Activated B cell treated with CpG ODN at 0.5 μM for 24 hours (primary cell): ENCODE data around the gene MAP2K7. TPM values are rescaled to one million over a fixed set of nuclear protein-coding genes. Genes with fewer than 3 reads are reported as not detected.
A peak's percentile ranks its signal among the peaks of the same experiment; 100 is the strongest.

Experiments used
- ATAC-seq: fragments of 200-7000 bp; cut with Tn5 transposase; one replicate; pipeline ENCODE4 v1.10.0; 2021; ENCODE audit warnings: low read depth, mild to moderate bottlenecking, moderate library complexity
- CTCF ChIA-PET: fragments of 350-600 bp; sonication (Branson Sonifier 250); formaldehyde crosslinking; loops from one replicate; lab custom pipeline; 2021; ENCODE audit warnings: antibody characterized with exemption; lab: Charles Lee
- POLR2A ChIA-PET: fragments of 350-600 bp; sonication (Branson Sonifier 250); formaldehyde crosslinking; loops from one replicate; lab custom pipeline; 2021; ENCODE audit warnings: antibody characterized with exemption; lab: Charles Lee
- DNase-seq: peaks from one replicate; pipeline ENCODE4 v3.0.0; 2022
- H3K27ac Mint-ChIP-seq: one replicate; pipeline ENCODE4 v1.8.0; 2020; ENCODE audit warnings: mixed read lengths
- H3K27me3 Mint-ChIP-seq: one replicate; pipeline ENCODE4 v1.8.0; 2021; ENCODE audit warnings: mixed read lengths
- H3K36me3 Mint-ChIP-seq: one replicate; pipeline ENCODE4 v1.8.0; 2021; ENCODE audit warnings: low read depth, mixed read lengths
- H3K4me1 Mint-ChIP-seq: one replicate; pipeline ENCODE4 v1.8.0; 2021; ENCODE audit warnings: mixed read lengths
- H3K4me3 Mint-ChIP-seq: one replicate; pipeline ENCODE4 v1.8.0; 2020; ENCODE audit warnings: mild to moderate bottlenecking, mixed read lengths
- H3K9me3 Mint-ChIP-seq: one replicate; pipeline ENCODE4 v1.8.0; 2020; ENCODE audit warnings: mixed read lengths
- CTCF ChIP-seq: fragments of 200-600 bp; IDR thresholded peaks from one replicate; pipeline ENCODE4 v1.8.0; 2022; ENCODE audit warnings: antibody characterized with exemption, mild to moderate bottlenecking
- intact Hi-C: fragments of 100-400 bp; cut with micrococcal nuclease; formaldehyde crosslinking; loops from one replicate; pipeline ENCODE4 v1.15.1; 2024
- total RNA-seq: library from RNA; stranded (reverse); gene quantifications from 2 replicates; pipeline ENCODE4 v1.2.3, GENCODE V29; 2022

MAP2K7 gene
- total RNA-seq, 1 donor from 2014 or later = 52.8 TPM

DNA sequence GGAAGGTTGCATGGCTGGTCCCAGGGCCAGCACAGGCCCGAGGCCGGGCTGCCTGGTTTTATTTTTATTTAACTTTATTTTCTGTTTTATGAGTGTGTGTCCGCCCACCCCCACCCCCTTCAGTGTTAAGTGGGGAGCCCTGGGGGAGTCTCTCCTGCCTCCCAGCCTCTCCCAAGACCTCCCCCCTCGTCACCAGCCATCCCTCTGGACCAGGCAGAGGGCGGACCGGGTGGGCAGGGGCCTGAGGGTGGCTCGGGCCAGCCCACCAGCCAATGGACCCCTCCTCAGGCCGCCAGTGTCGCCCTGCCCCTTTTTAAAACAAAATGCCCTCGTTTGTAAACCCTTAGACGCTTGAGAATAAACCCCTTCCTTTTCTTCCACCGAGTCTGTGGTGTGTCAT lies 10.4 kb downstream of the MAP2K7 start:
- Mint-ChIP-seq H3K9me3 (no peaks in the 10 kb centered on the region), H3K4me3 (no peak overlapping the region), H3K27ac (no peak overlapping the region), H3K27me3 (peaks cover 18% of the 10 kb centered on the region), H3K36me3 (peaks cover 31% of the 10 kb centered on the region), H3K4me1 (peaks cover 22% of the 10 kb centered on the region)
- ATAC-seq (no peak), DNase-seq (no peak)
- intact Hi-C loops = no loop called here
- POLR2A ChIA-PET = interaction anchor here (1.0 kb wide), 1 partner anchor 10 kb away, joined by 3 read pairs; the partner anchor contains the start of gene MAP2K7
- CTCF ChIA-PET = interaction anchor here (1.0 kb wide), 1 partner anchor 346 kb away, joined by 3 read pairs; no protein-coding TSS in a partner anchor
- no peak for TF ChIP-seq CTCF

DNA sequence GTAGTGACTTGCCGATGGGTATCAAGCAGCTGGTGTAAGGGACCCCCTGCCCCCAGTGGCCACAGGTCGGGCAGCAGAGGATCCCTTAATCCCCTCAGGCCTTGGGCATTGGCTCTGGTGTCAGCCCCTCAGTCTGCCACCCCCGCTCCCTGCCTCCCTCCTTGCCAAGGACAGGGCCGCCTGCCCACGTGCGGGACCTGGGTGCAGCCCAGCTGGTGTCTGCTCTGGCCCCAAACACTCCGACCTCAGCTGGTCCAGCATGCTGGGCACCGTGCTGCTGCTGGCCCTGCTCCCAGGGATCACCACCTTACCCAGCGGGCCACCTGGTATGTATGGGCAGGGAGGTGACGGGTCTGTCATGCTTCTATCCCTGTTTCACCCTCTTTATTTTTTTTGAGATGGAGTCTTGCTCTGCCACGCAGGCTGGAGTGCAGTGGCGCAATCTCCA lies 10.9 kb downstream of the MAP2K7 start, which contains the start of gene TGFBR3L:
TGFBR3L (plus strand) TSS at position 233 of the 448 bp plus-strand sequence.
- TF ChIP-seq CTCF = no peak
- peak within 1 kb of the TSS; percentile 28 for H3K4me3 Mint-ChIP-seq
- peaks cover 18% of the 10 kb centered on the region for H3K27me3 Mint-ChIP-seq
- no peaks in the 10 kb centered on the region for H3K9me3 Mint-ChIP-seq
- CTCF ChIA-PET = interaction anchor here (1.0 kb wide), 1 partner anchor 346 kb away, joined by 3 read pairs; no protein-coding TSS in a partner anchor
- DNase-seq (no peak), ATAC-seq (no peak)
- intact Hi-C loops = no loop called here
- H3K27ac Mint-ChIP-seq = no peak within 1 kb of the TSS
- H3K4me1 Mint-ChIP-seq = peaks cover 25% of the 10 kb centered on the region
- peaks cover 31% of the 10 kb centered on the region for H3K36me3 Mint-ChIP-seq
- POLR2A ChIA-PET = interaction anchor here (0.6 to 1.0 kb wide), 2 partner anchors 11 to 29 kb away, joined by 3 read pairs; partner anchors contain the start of gene MAP2K7

- Mint-ChIP-seq H3K9me3 (no peaks in the 10 kb centered on the region), H3K27ac (no peak overlapping the region), H3K4me3 (peak overlapping the region; percentile 28), H3K36me3 (peaks cover 25% of the 10 kb centered on the region), H3K27me3 (peaks cover 18% of the 10 kb centered on the region), H3K4me1 (peaks cover 30% of the 10 kb centered on the region)
- no peak for ATAC-seq
- TF ChIP-seq CTCF = no peak
- intact Hi-C loops = no loop called here
- ChIA-PET CTCF (interaction anchor here (1.3 kb wide), 1 partner anchor 12 kb away, joined by 4 read pairs; the partner anchor contains the start of gene MAP2K7), POLR2A (interaction anchor here (0.6 kb wide), 2 partner anchors 28 to 227 kb away, joined by 3 to 4 read pairs; no protein-coding TSS in a partner anchor)
- no peak for DNase-seq
These were observed 11.8 kb downstream of the MAP2K7 start for GRCh38 chr19:7915250-7916102.

DNA sequence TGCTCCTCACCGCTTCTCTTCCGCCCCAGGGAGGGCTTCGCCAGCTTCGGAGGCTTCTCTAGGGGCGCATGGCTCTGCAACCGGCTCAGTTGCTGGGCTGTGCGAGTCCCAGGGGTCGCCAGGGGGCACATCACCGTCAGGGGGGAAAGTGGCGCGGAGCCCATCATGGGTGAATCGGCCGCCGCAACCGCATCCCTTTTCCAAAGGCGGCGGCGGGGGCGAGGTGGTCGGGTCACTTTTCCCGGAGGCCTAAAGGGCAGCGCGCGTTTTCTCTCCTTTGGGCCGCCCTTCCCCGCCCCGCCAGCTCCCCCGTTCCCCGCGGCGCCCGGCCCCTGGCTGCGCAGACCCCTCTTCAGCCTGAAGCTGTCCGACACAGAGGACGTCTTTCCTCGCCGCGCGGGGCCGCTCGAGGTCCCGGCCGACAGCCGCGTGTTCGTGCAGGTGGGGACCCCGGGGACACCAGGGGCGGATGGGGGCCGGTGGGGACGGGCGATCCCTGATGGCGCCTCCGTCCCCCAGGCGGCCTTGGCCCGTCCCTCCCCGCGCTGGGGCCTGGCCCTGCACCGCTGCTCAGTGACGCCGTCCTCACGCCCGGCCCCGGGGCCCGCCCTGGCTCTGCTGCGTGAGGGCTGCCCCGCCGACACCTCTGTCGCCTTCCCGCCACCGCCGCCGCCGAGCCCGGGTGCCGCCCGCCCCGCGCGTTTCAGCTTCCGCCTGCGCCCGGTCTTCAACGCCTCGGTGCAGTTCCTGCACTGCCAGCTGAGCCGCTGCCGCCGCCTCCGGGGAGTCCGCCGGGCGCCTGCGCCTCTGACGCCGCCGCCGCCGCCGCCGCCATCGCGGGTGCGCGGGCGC lies 12.7 kb downstream of the MAP2K7 start:
- DNase-seq (peak; percentile 49), ATAC-seq (no peak)
- Mint-ChIP-seq H3K9me3 (no peaks in the 10 kb centered on the region), H3K4me3 (peak overlapping the region; percentile 50), H3K36me3 (peaks cover 19% of the 10 kb centered on the region), H3K4me1 (peaks cover 36% of the 10 kb centered on the region), H3K27me3 (peaks cover 18% of the 10 kb centered on the region), H3K27ac (no peak overlapping the region)
- TF ChIP-seq CTCF = no peak
- CTCF ChIA-PET = interaction anchor here (1.3 kb wide), 1 partner anchor 13 kb away, joined by 4 read pairs; the partner anchor contains the start of gene MAP2K7
- POLR2A ChIA-PET = interaction anchor here (0.6 to 1.4 kb wide), 3 partner anchors 8 to 228 kb away, joined by 3 to 4 read pairs (median 4); partner anchors contain the start of gene MAP2K7
- intact Hi-C loops = no loop called here
